IMR-90 (cell line): ENCODE measurements around the gene TMEM26. TPM values are rescaled to one million over a fixed set of nuclear protein-coding genes. Genes with fewer than 3 reads are reported as not detected.
A peak's percentile ranks its signal among the peaks of the same experiment; 100 is the strongest.

Source experiments
- ATAC-seq: fragments of 200-7000 bp; cut with Tn5 transposase; 2 replicates; pipeline ENCODE4 v1.9.1; 2020; ENCODE audit warnings: low read depth, mild to moderate bottlenecking, moderate library complexity
- BruUV-seq: library from RNA; stranded (reverse); fragments of 400-500 nt; replicated peaks from 2 replicates; lab custom pipeline; 2021; lab: Mats Ljungman, UMichigan
- CTCF ChIA-PET: fragments of 300-600 bp; formaldehyde crosslinking; extraction: SDS; loops from one replicate; lab custom pipeline; 2021; ENCODE audit warnings: antibody characterized with exemption; lab: Yijun Ruan, JAX
- POLR2A ChIA-PET: fragments of 300-600 bp; sonication (Branson Sonifier 250); formaldehyde crosslinking; loops from one replicate; lab custom pipeline; 2022; ENCODE audit warnings: antibody characterized with exemption; ENCODE audit not compliant: unreplicated experiment; lab: Charles Lee
- DNase-seq: peaks from one replicate; pipeline ENCODE4 v3.0.0; 2013
- H2AFZ ChIP-seq: replicated peaks from 2 replicates; pipeline ENCODE3; 2013; ENCODE audit warnings: low read length, mild to moderate bottlenecking; ENCODE audit not compliant: poor library complexity
- H2AK5ac ChIP-seq: 2 replicates; pipeline ENCODE4 v1.6.1; 2013; ENCODE audit warnings: low read depth, low read length, inconsistent platforms
- H2AK9ac ChIP-seq: replicated peaks from 2 replicates; pipeline ENCODE3; 2013; ENCODE audit warnings: mild to moderate bottlenecking, low read depth, low read length, moderate library complexity; ENCODE audit not compliant: poor library complexity
- H2BK120ac ChIP-seq: 2 replicates; pipeline ENCODE4 v1.6.1; 2013; ENCODE audit warnings: low read depth, low read length, inconsistent platforms
- H2BK15ac ChIP-seq: 3 replicates; pipeline ENCODE4 v1.6.1; 2013; ENCODE audit warnings: low read depth, low read length, inconsistent platforms
- H2BK20ac ChIP-seq: 2 replicates; pipeline ENCODE4 v1.6.1; 2013; ENCODE audit warnings: low read depth, mild to moderate bottlenecking, inconsistent platforms, low read length, moderate library complexity
- H2BK5ac ChIP-seq: 2 replicates; pipeline ENCODE4 v1.6.1; 2013; ENCODE audit warnings: mild to moderate bottlenecking, low read depth, low read length, inconsistent platforms; ENCODE audit not compliant: poor library complexity, severe bottlenecking
- H3K14ac ChIP-seq: replicated peaks from 2 replicates; pipeline ENCODE4 v1.6.1; 2013; ENCODE audit warnings: low read depth, low read length, inconsistent platforms
- H3K18ac ChIP-seq: 2 replicates; pipeline ENCODE4 v1.6.1; 2013; ENCODE audit warnings: low read depth, low read length, control low read depth
- H3K23ac ChIP-seq: 2 replicates; pipeline ENCODE4 v1.6.1; 2013; ENCODE audit warnings: low read depth, low read length, inconsistent platforms
- H3K27ac ChIP-seq: 2 replicates; pipeline ENCODE4 v1.5.1; 2013; ENCODE audit warnings: mild to moderate bottlenecking, control low read depth, low read length; ENCODE audit not compliant: insufficient read depth
- H3K27me3 ChIP-seq: 2 replicates; pipeline ENCODE4 v1.6.1; 2013; ENCODE audit warnings: low read length; ENCODE audit not compliant: control insufficient read depth, insufficient read depth
- H3K36me3 ChIP-seq: 2 replicates; pipeline ENCODE4 v1.6.1; 2013; ENCODE audit warnings: low read length, mixed read lengths; ENCODE audit not compliant: control insufficient read depth, insufficient read depth
- H3K4ac ChIP-seq: 2 replicates; pipeline ENCODE4 v1.6.1; 2013; ENCODE audit warnings: low read depth, low read length, inconsistent platforms
- H3K4me1 ChIP-seq: 2 replicates; pipeline ENCODE4 v1.6.1; 2013; ENCODE audit warnings: low read length, mixed read lengths; ENCODE audit not compliant: control insufficient read depth, insufficient read depth
- H3K4me2 ChIP-seq: 2 replicates; pipeline ENCODE4 v1.6.1; 2013; ENCODE audit warnings: low read depth, mild to moderate bottlenecking, control low read depth, low read length, moderate library complexity
- H3K4me3 ChIP-seq: 2 replicates; pipeline ENCODE4 v1.5.1; 2013; ENCODE audit warnings: low read depth, mild to moderate bottlenecking, control low read depth, low read length, moderate library complexity; ENCODE audit not compliant: insufficient read depth
- H3K56ac ChIP-seq: 2 replicates; pipeline ENCODE4 v1.6.1; 2013; ENCODE audit warnings: low read length, inconsistent platforms; ENCODE audit not compliant: insufficient read depth; ENCODE audit errors: extremely low read depth
- H3K79me1 ChIP-seq, 2 experiments: 2 replicates each; pipeline ENCODE4 v1.6.1; 2013; ENCODE audit warnings: low read length in 2 of 2, inconsistent platforms in 1 of 2, low read depth in 1 of 2
- H3K9ac ChIP-seq: 2 replicates; pipeline ENCODE4 v1.6.1; 2013; ENCODE audit warnings: low read depth, low read length, control low read depth
- H3K9me1 ChIP-seq: 2 replicates; pipeline ENCODE4 v1.6.1; 2013; ENCODE audit warnings: low read length, inconsistent platforms; ENCODE audit not compliant: insufficient read depth
- H3K9me3 ChIP-seq: 2 replicates; pipeline ENCODE4 v1.6.1; 2013; ENCODE audit warnings: low read length; ENCODE audit not compliant: control insufficient read depth, insufficient read depth
- H4K20me1 ChIP-seq: 2 replicates; pipeline ENCODE4 v1.6.1; 2013; ENCODE audit warnings: low read length, inconsistent platforms; ENCODE audit not compliant: insufficient read depth
- H4K5ac ChIP-seq: 2 replicates; pipeline ENCODE4 v1.6.1; 2013; ENCODE audit warnings: mild to moderate bottlenecking, low read depth, low read length, control low read depth
- H4K8ac ChIP-seq, 2 experiments: 2 replicates each; pipeline ENCODE4 v1.6.1; 2013; ENCODE audit warnings: low read depth in 2 of 2, low read length in 2 of 2, control low read depth in 1 of 2, inconsistent platforms in 1 of 2
- H4K91ac ChIP-seq: 2 replicates; pipeline ENCODE4 v1.6.1; 2013; ENCODE audit warnings: low read depth, low read length, inconsistent platforms; ENCODE audit not compliant: insufficient read depth
- CEBPB ChIP-seq: IDR thresholded peaks from 2 replicates; pipeline ENCODE4 v1.6.1; 2012; ENCODE audit warnings: low read depth, low read length, improper control_type of control experiment
- RCOR1 ChIP-seq: IDR thresholded peaks from 2 replicates; pipeline ENCODE4 v1.6.1; 2012; ENCODE audit warnings: mild to moderate bottlenecking, low read length, improper control_type of control experiment; ENCODE audit not compliant: insufficient replicate concordance
- WGBS, 2 experiments: methylation state at CpG; one replicate each; pipeline versions ENCODE4 v1.1.5 to v1.1.7; 2013; ENCODE audit warnings: missing lambda C conversion rate in 2 of 2; ENCODE audit not compliant: insufficient read length in 1 of 2; ENCODE audit errors: extremely low coverage in 2 of 2; 5-methylcytosine and 5-hydroxymethylcytosine counted together
- dilution Hi-C: fragments of 300-500 bp; cut with HindIII; formaldehyde crosslinking; loops from one replicate; pipeline ENCODE4 v1.14.3; 2018; ENCODE audit warnings: low sequenced_read_pairs; ENCODE audit not compliant: unreplicated experiment
- in situ Hi-C: fragments of 300-500 bp; cut with MboI; formaldehyde crosslinking; loops from 3 replicates; pipeline ENCODE4 v1.14.3; 2019; ENCODE audit warnings: low sequenced_read_pairs, inconsistent platforms, mixed read lengths
- intact Hi-C: fragments of 100-400 bp; cut with micrococcal nuclease; formaldehyde crosslinking; loops from 2 replicates; pipeline ENCODE4 v1.10.0; 2022
- polyA plus RNA-seq, 3 experiments: library from polyadenylated mRNA; depleted of rRNA; stranded (reverse); fragments of >200 nt; gene quantifications; 2 replicates each; pipeline ENCODE4 v1.2.3, GENCODE V29; 2012; ENCODE audit warnings: low replicate concordance in 1 of 3
- total RNA-seq: library from RNA; depleted of rRNA; stranded (reverse); fragments of >200 nt; gene quantifications from 2 replicates; pipeline ENCODE4 v1.2.3, GENCODE V29; 2012; rRNA removed

TMEM26 gene
- total and polyA plus RNA-seq, 2 of the 4 experiments (the other 2 are of a cell fraction), result 0.22 to 0.36 TPM

- Histone ChIP-seq H3K4me2 (no peak overlapping the region), H3K27ac (no peak overlapping the region), H4K5ac (no peak overlapping the region), H3K4ac (no peak overlapping the region), H3K36me3 (no peaks in the 10 kb centered on the region), H3K9me1 (no peaks in the 10 kb centered on the region), H3K14ac (no peak overlapping the region), H2BK20ac (no peak overlapping the region), H3K4me1 (no peaks in the 10 kb centered on the region), H3K56ac (no peak overlapping the region), H3K4me3 (no peak overlapping the region), H2AK9ac (no peak overlapping the region), H4K20me1 (no peaks in the 10 kb centered on the region), H3K23ac (no peak overlapping the region), H4K8ac (no peak overlapping the region), H3K27me3 (no peaks in the 10 kb centered on the region), H2AFZ (no peak overlapping the region), H2AK5ac (no peak overlapping the region), H3K18ac (no peak overlapping the region), H3K79me1 (no peaks in the 10 kb centered on the region), H4K91ac (no peak overlapping the region), H2BK120ac (no peak overlapping the region), H2BK15ac (no peak overlapping the region), H3K9me3 (no peaks in the 10 kb centered on the region), H2BK5ac (no peak overlapping the region), H3K9ac (no peak overlapping the region)
- in situ Hi-C loops (no loop called here), dilution Hi-C loops (no loop called here), intact Hi-C loops (loop anchor here (10.0 kb wide), 1 partner anchor 133 kb away; no protein-coding TSS in a partner anchor)
- CTCF ChIA-PET, result no interaction called here
- BruUV-seq, result no TSS peak
- ATAC-seq, result no peak
- no peak for DNase-seq
- no CpG with 5 or more reads among the region's 3 CpGs for WGBS, 2 experiments
- POLR2A ChIA-PET, result no interaction called here
- TF ChIP-seq CEBPB (0 out of 2 replicates have a peak, but pooled peaks have one; percentile 8), RCOR1 (no peak)
Observed at GRCh38 chr10:61357687-61358086, 95.5 kb downstream of the TMEM26 start.

Other genes with a start within 250 kb of the TMEM26 start
- under 0.01 and 0.18 TPM in 2 replicates for gene CABCOCO1, start 209.5 kb upstream of the TMEM26 start, total RNA-seq
- 0.19 and 0.31 TPM in 2 replicates for gene CABCOCO1, start 209.5 kb upstream of the TMEM26 start, polyA plus RNA-seq (2012; rRNA removed)